ENCODE data around the gene DCP1A.

The DCP1A gene

GRCh38 chr3:53242642-53243041 is 104.7 kb downstream of the DCP1A start:
- DNase-seq, result no peak

GRCh38 chr3:53242155-53242554 is 105.2 kb downstream of the DCP1A start:
- no peak for DNase-seq

DNA sequence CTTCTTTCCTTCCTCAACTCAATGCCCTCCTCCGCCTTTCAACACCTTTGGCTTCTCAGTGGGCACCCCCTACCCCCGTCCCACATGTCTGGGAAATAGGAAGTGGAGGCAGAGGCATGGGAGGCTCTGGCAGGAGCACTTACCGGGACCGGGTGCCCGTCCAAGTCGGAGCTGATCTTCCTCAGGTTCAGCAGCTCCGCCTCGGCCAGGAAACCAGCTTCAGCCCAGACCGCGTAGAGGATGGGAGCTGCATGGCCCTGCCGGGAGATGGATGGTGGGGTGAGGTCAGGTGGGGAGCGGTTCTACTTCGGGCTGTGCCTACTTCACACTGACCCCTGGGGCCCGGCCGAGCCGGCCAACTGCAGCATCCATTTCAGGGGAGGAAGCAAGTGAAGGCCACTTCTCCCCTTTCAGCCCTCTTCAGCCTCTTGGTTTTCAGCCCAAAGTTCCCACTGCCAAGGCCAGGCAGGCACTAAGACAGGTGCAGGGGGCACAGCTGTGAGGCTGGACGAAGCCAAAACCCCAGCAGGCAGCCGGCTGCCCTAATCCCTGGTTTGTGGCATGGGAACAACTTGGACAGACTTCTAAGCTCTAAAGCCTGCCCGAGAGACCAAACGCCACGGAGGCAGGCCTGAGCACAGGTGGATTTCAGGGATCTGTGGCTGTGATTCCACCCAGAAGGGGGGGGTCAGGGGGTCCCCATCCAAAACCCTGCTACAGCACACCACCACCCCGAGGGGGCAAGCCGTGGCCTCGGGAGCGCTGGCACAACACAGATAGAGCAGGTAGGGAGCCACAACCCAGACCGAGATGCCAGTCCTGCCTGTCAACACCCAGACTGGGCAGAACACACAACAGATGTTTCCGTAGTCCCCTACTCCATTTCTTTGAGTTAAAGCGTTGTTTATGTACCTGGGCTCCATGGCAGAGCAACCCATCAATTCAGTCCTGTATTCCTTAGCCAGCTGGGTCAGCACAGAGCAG is 106.1 kb downstream of the DCP1A start:
- DNase-seq, result no peak

DNA sequence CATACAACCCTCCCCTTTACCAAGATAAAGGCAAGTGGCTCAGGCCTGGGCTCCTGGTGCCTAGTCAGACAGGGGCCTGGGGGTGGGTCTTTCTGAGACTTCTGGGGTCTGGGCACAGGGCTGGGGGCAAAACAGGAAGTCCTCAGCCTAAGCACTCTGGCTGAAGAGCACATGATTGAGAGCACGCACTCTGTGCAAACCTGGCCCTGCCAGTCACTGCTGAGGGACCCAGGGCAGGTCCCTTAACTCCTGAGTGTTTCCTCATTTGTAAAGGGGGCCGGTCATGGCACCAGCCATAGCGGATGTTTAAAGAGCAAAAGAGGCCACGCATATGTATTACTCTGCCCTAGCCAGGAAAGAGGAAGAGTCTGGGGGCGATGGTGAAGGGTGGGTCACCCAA is 107.5 kb downstream of the DCP1A start:
- no peak for DNase-seq

DNA sequence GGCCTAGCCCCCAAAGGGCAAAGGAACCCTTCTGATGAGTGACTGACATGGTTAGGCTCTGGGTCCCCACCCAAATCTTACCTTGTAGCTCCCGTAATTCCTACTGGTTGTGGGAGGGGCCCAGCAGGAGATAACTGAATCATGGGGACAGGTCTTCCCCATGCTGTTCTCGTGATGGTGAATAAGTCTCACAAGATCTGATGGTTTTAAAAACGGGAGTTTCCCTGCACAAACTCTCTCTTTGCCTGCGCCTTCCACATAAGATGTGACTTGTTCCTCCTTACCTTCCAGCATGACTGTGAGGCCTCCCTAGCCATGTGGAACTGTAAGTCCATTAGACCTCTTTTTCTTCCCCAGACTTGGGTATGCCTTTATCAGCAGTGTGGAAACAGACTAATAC is 108.5 kb downstream of the DCP1A start:
- DNase-seq, result no peak

GRCh38 chr3:53238051-53238850 is 109.1 kb downstream of the DCP1A start:
- no peak for DNase-seq

- DNase-seq, result no peak
Observed at GRCh38 chr3:53236112-53236841, 111.1 kb downstream of the DCP1A start.

GRCh38 chr3:53235545-53235944 is 111.8 kb downstream of the DCP1A start:
- no peak for DNase-seq

DNA sequence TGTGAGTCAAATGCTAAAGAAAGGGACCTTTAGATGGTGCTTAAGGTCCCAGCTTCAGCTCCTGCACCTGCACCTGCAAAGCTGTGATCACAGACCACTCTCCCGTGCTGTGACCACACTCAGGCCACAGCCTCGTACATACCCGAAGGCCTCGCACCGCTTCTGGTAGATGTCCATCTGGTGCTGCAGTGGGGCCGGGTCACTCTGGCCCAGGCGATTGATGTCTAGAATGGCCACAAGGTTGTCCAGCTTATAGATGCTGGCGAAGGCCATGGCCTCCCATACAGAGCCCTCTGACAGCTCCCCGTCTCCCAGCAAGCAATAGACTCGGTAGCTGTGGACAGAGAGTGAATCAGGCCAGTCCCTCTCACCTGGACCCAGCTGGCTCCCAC is 112.5 kb downstream of the DCP1A start:
- no peak for DNase-seq

DNA sequence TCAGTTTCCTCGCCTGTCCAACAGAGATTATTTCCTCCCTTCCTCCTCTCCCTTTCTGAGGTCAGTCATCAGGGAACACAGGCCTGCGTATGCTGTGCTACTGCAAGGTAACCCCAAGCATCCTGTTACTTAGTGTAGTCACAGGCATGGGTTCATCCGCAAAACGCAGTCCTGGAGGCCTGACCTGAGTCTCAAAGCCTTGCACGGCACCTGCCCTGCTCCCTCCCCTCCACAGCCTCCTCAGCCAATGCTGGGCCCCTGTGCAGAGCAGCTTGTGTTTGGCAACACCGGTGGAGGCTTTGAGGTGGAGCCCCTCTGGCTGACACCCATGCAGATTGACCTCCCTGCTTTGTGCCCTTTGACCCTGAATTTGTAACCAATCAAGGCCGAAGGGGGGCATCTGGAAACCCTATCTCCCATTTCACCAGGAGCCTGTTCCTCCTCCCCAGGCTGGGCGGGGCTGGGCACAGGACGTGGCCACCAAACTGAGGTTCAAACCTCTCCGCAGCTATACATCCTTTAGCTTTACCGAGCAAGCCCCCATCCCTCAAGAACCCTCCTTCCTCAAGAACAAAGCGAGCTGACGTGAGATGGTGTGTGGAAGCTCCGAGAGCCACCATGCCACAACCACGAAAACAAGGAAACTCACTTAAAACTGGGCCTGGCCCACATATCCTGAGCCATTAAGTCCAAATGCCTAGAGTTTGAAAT is 113.1 kb downstream of the DCP1A start:
- DNase-seq, result no peak

Data from NCI-H1048 (cell line).